Measurements from ENCODE around the gene INPP5B. TPM values are rescaled to one million over a fixed set of nuclear protein-coding genes. Genes with fewer than 3 reads are reported as not detected.

Gene INPP5B
- total RNA-seq (2021) (26.8 to 29.4 TPM (median 27.3 TPM) in 3 replicates), Bru-seq, nascent RNA (percentile 57 among the genes with signal in this experiment)
- long read RNA-seq, experiment 1, transcript INPP5B-205 (18 exons, 3,905 nt), result major isoform, 104 of 163 reads
- long read RNA-seq, experiment 1, transcript INPP5B-203 (24 exons, 3,060 nt), result minor isoform, 8 of 163 reads
- long read RNA-seq, experiment 1, partial matches to known transcripts, result 12 of 163 reads
- long read RNA-seq, experiment 1, other reads (novel, unspliced or antisense), result 39 of 163 reads
- long read RNA-seq, experiment 2, transcript INPP5B-205 (18 exons, 3,905 nt), result major isoform, 7 of 30 reads
- long read RNA-seq, experiment 2, partial matches to known transcripts, result 2 of 30 reads
- long read RNA-seq, experiment 2, other reads (novel, unspliced or antisense), result 21 of 30 reads
- long read RNA-seq, experiment 3, partial matches to known transcripts, result 2 of 6 reads
- long read RNA-seq, experiment 3, other reads (novel, unspliced or antisense), result 1 of 6 reads

GRCh38 chr1:37946703-37947360 lies at the start of gene INPP5B:
TSS of gene INPP5B (minus strand) at chr1:37947053. CDS start at chr1:37946308, 745 bp downstream.
- peak within 1 kb of the TSS; percentile 97 for H3K4me3 Mint-ChIP-seq
- H3K36me3 Mint-ChIP-seq, result no peaks in the 10 kb centered on the region
- POLR2A ChIA-PET, result interaction anchor here (0.6 to 1.2 kb wide), 2 partner anchors 15 to 101 kb away, joined by 3 to 5 read pairs; no protein-coding TSS in a partner anchor
- peaks cover 12% of the 10 kb centered on the region for H3K4me1 Mint-ChIP-seq
- CTCF ChIA-PET, result interaction anchor here (0.6 to 1.6 kb wide), 4 partner anchors 10 to 414 kb away, joined by 3 to 5 read pairs (median 4); no protein-coding TSS in a partner anchor
- DNase-seq (ENCODE audit: low spot score) (peak; percentile 87), ATAC-seq (peak; percentile 96)
- no peaks in the 10 kb centered on the region for H3K27me3 Mint-ChIP-seq (ENCODE audit: low read depth)
- H3K27ac Mint-ChIP-seq, result peak within 1 kb of the TSS; percentile 96
- no peak for TF ChIP-seq ATF2 (CRISPR knock-in tag; IDR thresholded peaks at IDR 0.05; ENCODE audit: borderline replicate concordance, low read depth)
- TF ChIP-seq MLX (CRISPR knock-in tag; IDR thresholded peaks at IDR 0.05), result no peak
- no peak for TF ChIP-seq CTCF (IDR thresholded peaks at IDR 0.05)
- peak; percentile 67; the same call in 1 of the 2 replicates for TF ChIP-seq FOXK1 (CRISPR knock-in tag; IDR thresholded peaks at IDR 0.05)
- TF ChIP-seq CREM (CRISPR knock-in tag; IDR thresholded peaks at IDR 0.05), result no peak
- peak; percentile 86 for TF ChIP-seq USF2 (CRISPR knock-in tag; IDR thresholded peaks at IDR 0.05)
- peak; percentile 24; the same call in 1 of the 2 replicates for TF ChIP-seq TEAD1 (CRISPR knock-in tag; IDR thresholded peaks at IDR 0.05)
- peak; percentile 62 for TF ChIP-seq SP1 (CRISPR knock-in tag; conservative IDR thresholded peaks at IDR 0.05)
- no peak for TF ChIP-seq FOXP1 (CRISPR knock-in tag; IDR thresholded peaks at IDR 0.05; ENCODE audit: borderline replicate concordance)
- TF ChIP-seq USF1 (CRISPR knock-in tag; IDR thresholded peaks at IDR 0.05), result peak; percentile 87
- peak; percentile 85 for TF ChIP-seq MAX (CRISPR knock-in tag; IDR thresholded peaks at IDR 0.05)
- TF ChIP-seq GABPB1 (CRISPR knock-in tag; IDR thresholded peaks at IDR 0.05), result peak; percentile 98
- no peak for TF ChIP-seq ZNF138 (CRISPR knock-in tag; conservative IDR thresholded peaks at IDR 0.05)
- H3K9me3 Mint-ChIP-seq, result no peaks in the 10 kb centered on the region

- POLR2A ChIA-PET, result interaction anchor here (0.6 to 1.9 kb wide), 10 partner anchors 10 to 471 kb away, joined by 3 to 8 read pairs (median 4); partner anchors contain the start of genes FHL3 and UTP11
- Mint-ChIP-seq H3K27ac (peak overlapping the region; percentile 95), H3K27me3 (ENCODE audit: low read depth) (no peaks in the 10 kb centered on the region), H3K4me3 (peak overlapping the region; percentile 78), H3K4me1 (peaks cover 34% of the 10 kb centered on the region), H3K36me3 (peaks cover 10% of the 10 kb centered on the region), H3K9me3 (no peaks in the 10 kb centered on the region)
- CTCF ChIA-PET, result interaction anchor here (0.7 to 1.7 kb wide), 7 partner anchors 14 to 526 kb away, joined by 3 to 6 read pairs (median 4); no protein-coding TSS in a partner anchor
- peak; percentile 85 for DNase-seq (ENCODE audit: low spot score)
- ATAC-seq, result peak; percentile 71
- TF ChIP-seq ZNF317 (CRISPR knock-in tag; IDR thresholded peaks at IDR 0.05; ENCODE audit: borderline replicate concordance, low read depth) (no peak), CREB1 (CRISPR knock-in tag; IDR thresholded peaks at IDR 0.05) (no peak; the same call in 1 of the 2 replicates), FOXJ3 (CRISPR knock-in tag; IDR thresholded peaks at IDR 0.05; ENCODE audit: borderline replicate concordance) (no peak), NFATC4 (CRISPR knock-in tag; IDR thresholded peaks at IDR 0.05) (0 out of 2 replicates have a peak, but pooled peaks have one; percentile 50), USF1 (CRISPR knock-in tag; IDR thresholded peaks at IDR 0.05) (peak; percentile 28; the same call in 1 of the 2 replicates), SP1 (CRISPR knock-in tag; conservative IDR thresholded peaks at IDR 0.05) (peak; percentile 79; the same call in 1 of the 2 replicates), SMAD3 (CRISPR knock-in tag; IDR thresholded peaks at IDR 0.05; ENCODE audit: borderline replicate concordance) (0 out of 2 replicates have a peak, but pooled peaks have one; percentile 53), FOXP1 (CRISPR knock-in tag; IDR thresholded peaks at IDR 0.05; ENCODE audit: borderline replicate concordance) (peak; percentile 78; the same call in 1 of the 2 replicates), ZBTB43 (CRISPR knock-in tag; IDR thresholded peaks at IDR 0.05) (peak; percentile 41; the same call in 1 of the 2 replicates), GRHL2 (CRISPR knock-in tag; IDR thresholded peaks at IDR 0.05; ENCODE audit: insufficient replicate concordance, severe bottlenecking) (no peak), NR1H2 (CRISPR knock-in tag; IDR thresholded peaks at IDR 0.05) (no peak), MXD4 (CRISPR knock-in tag; IDR thresholded peaks at IDR 0.05; ENCODE audit: borderline replicate concordance) (no peak)
Observed at GRCh38 chr1:37995751-37996345, 49.0 kb upstream of the INPP5B start.
